H1 (cell line): ENCODE results near the gene EBF3. TPM values are rescaled to one million over a fixed set of nuclear protein-coding genes. Genes with fewer than 3 reads are reported as not detected.

ENCODE experiments used
- CTCF ChIA-PET: fragments of 300-600 bp; sonication (Branson Sonifier 250); formaldehyde crosslinking; loops from one replicate; lab custom pipeline; 2021; ENCODE audit not compliant: partially characterized antibody; lab: Charles Lee
- POLR2A ChIA-PET: fragments of 300-600 bp; sonication (Branson Sonifier 250); formaldehyde crosslinking; loops from one replicate; lab custom pipeline; 2021; ENCODE audit warnings: inconsistent platforms; ENCODE audit not compliant: partially characterized antibody; lab: Charles Lee
- DNase-seq, 2 experiments: peaks; one replicate each; pipeline versions ENCODE4 v3.0.0 to v3.0.0-alpha.2; 2010 to 2022; ENCODE audit warnings: low spot score in 2 of 2, low read depth in 1 of 2, mixed read lengths in 1 of 2
- FAIRE-seq: peaks from 2 replicates; lab custom pipeline; 2011; peaks lifted over from hg19 to GRCh38; lab: Jason Lieb, UNC
- H2AFZ ChIP-seq: 2 replicates; pipeline ENCODE4 v1.8.1; 2012; ENCODE audit warnings: low read length, inconsistent platforms
- H2AK5ac ChIP-seq: 2 replicates; pipeline ENCODE4 v1.6.1; 2013; ENCODE audit warnings: low read depth, low read length
- H2BK120ac ChIP-seq: replicated peaks from 2 replicates; pipeline ENCODE3; 2013; ENCODE audit warnings: low read depth, low read length, inconsistent platforms
- H2BK12ac ChIP-seq: 2 replicates; pipeline ENCODE4 v1.6.1; 2013; ENCODE audit warnings: low read depth, low read length
- H2BK15ac ChIP-seq: 2 replicates; pipeline ENCODE4 v1.6.1; 2013; ENCODE audit warnings: low read length
- H2BK20ac ChIP-seq: 2 replicates; pipeline ENCODE4 v1.6.1; 2013; ENCODE audit warnings: low read length
- H2BK5ac ChIP-seq: 2 replicates; pipeline ENCODE4 v1.6.1; 2013; ENCODE audit warnings: low read depth, low read length
- H3K14ac ChIP-seq: 2 replicates; pipeline ENCODE4 v1.6.1; 2013; ENCODE audit warnings: inconsistent platforms; ENCODE audit not compliant: insufficient read length
- H3K18ac ChIP-seq: 2 replicates; pipeline ENCODE4 v1.6.1; 2013; ENCODE audit warnings: low read length; ENCODE audit errors: extremely low read depth
- H3K23ac ChIP-seq: 2 replicates; pipeline ENCODE4 v1.6.1; 2013; ENCODE audit warnings: inconsistent platforms; ENCODE audit not compliant: insufficient read length
- H3K23me2 ChIP-seq: 2 replicates; pipeline ENCODE4 v1.6.1; 2013; ENCODE audit warnings: low read depth, low read length
- H3K27ac ChIP-seq: 2 replicates; pipeline ENCODE4 v1.6.1; 2011; ENCODE audit warnings: low read depth, low read length, inconsistent platforms
- H3K27me3 ChIP-seq, 4 experiments: replicated peaks in 1 of 4; 1 replicate in 1 of 4; 2 replicates in 3 of 4; pipeline versions ENCODE4 v1.6.1 to v1.8.1; 2011 to 2013; ENCODE audit warnings: low read length in 3 of 4, mild to moderate bottlenecking in 3 of 4, inconsistent platforms in 2 of 4, mixed read lengths in 2 of 4, moderate library complexity in 1 of 4; ENCODE audit not compliant: control insufficient read depth in 3 of 4, insufficient read depth in 3 of 4; ENCODE audit errors: extremely low read depth in 1 of 4
- H3K36me3 ChIP-seq, 4 experiments: 2 replicates each; pipeline versions ENCODE4 v1.6.1 to v1.8.1; 2011 to 2013; ENCODE audit warnings: mild to moderate bottlenecking in 4 of 4, low read length in 3 of 4, moderate library complexity in 2 of 4, control low read depth in 1 of 4, inconsistent platforms in 1 of 4; ENCODE audit not compliant: insufficient read depth in 4 of 4, control insufficient read depth in 2 of 4
- H3K4ac ChIP-seq: replicated peaks from 2 replicates; pipeline ENCODE3; 2013; ENCODE audit warnings: low read length, low read depth, mixed read lengths, inconsistent platforms; ENCODE audit not compliant: insufficient read length
- H3K4me1 ChIP-seq, 4 experiments: replicated peaks in 1 of 4; 1 replicate in 1 of 4; 2 replicates in 3 of 4; pipeline versions ENCODE4 v1.6.1 to v1.8.1; 2011 to 2013; ENCODE audit warnings: low read length in 3 of 4, inconsistent platforms in 2 of 4, mixed read lengths in 1 of 4; ENCODE audit not compliant: insufficient read depth in 4 of 4, control insufficient read depth in 3 of 4
- H3K4me2 ChIP-seq, 2 experiments: 2 replicates each; pipeline versions ENCODE4 v1.6.1 to v1.8.1; 2011 to 2013; ENCODE audit warnings: low read depth in 2 of 2, low read length in 2 of 2, control low read depth in 1 of 2, inconsistent platforms in 1 of 2, mild to moderate bottlenecking in 1 of 2; ENCODE audit not compliant: insufficient read depth in 1 of 2
- H3K4me3 ChIP-seq, 4 experiments: fragments of 200-600, 300-600 bp in 1 of 4; sonication (generic), shearing (Covaris generic), sonication (Bioruptor Twin) in 1 of 4; 2 replicates each; pipeline versions ENCODE4 v1.5.1 to v1.8.1; 2011 to 2016; ENCODE audit warnings: low read length in 4 of 4, low read depth in 3 of 4, control low read depth in 2 of 4, inconsistent platforms in 2 of 4, mild to moderate bottlenecking in 2 of 4, mixed read lengths in 1 of 4, moderate library complexity in 1 of 4; ENCODE audit not compliant: insufficient read depth in 2 of 4; ENCODE audit errors: extremely low read depth in 1 of 4
- H3K56ac ChIP-seq: replicated peaks from 2 replicates; pipeline ENCODE3; 2013; ENCODE audit warnings: low read depth, mild to moderate bottlenecking, mixed read lengths, low read length, inconsistent platforms; ENCODE audit not compliant: insufficient read length
- H3K79me1 ChIP-seq: 2 replicates; pipeline ENCODE4 v1.6.1; 2013; ENCODE audit warnings: low read depth, low read length, control low read depth
- H3K79me2 ChIP-seq, 2 experiments: 2 replicates each; pipeline versions ENCODE4 v1.6.1 to v1.8.1; 2012 to 2013; ENCODE audit warnings: low read length in 2 of 2, mild to moderate bottlenecking in 2 of 2, inconsistent platforms in 1 of 2; ENCODE audit not compliant: insufficient read depth in 2 of 2, control insufficient read depth in 1 of 2
- H3K9ac ChIP-seq, 4 experiments: replicated peaks in 1 of 4; 1 replicate in 1 of 4; 2 replicates in 3 of 4; pipeline versions ENCODE4 v1.6.1 to v1.8.1; 2011 to 2013; ENCODE audit warnings: low read depth in 3 of 4, low read length in 3 of 4, control low read depth in 2 of 4, mild to moderate bottlenecking in 2 of 4, moderate library complexity in 2 of 4, inconsistent platforms in 1 of 4; ENCODE audit errors: extremely low read depth in 1 of 4
- H3K9me3 ChIP-seq, 2 experiments: 2 replicates each; pipeline versions ENCODE4 v1.6.1 to v1.8.1; 2012 to 2013; ENCODE audit warnings: mild to moderate bottlenecking in 2 of 2, moderate library complexity in 2 of 2, control low read depth in 1 of 2, inconsistent platforms in 1 of 2, low read depth in 1 of 2, low read length in 1 of 2, mixed read lengths in 1 of 2; ENCODE audit not compliant: insufficient read depth in 2 of 2
- H4K20me1 ChIP-seq, 2 experiments: replicated peaks in 1 of 2; 2 replicates each; pipeline versions ENCODE3 to v1.8.1; 2011 to 2013; ENCODE audit warnings: inconsistent platforms in 2 of 2, low read length in 2 of 2, mild to moderate bottlenecking in 1 of 2; ENCODE audit not compliant: insufficient read depth in 2 of 2, control insufficient read depth in 1 of 2
- H4K5ac ChIP-seq: 2 replicates; pipeline ENCODE4 v1.6.1; 2013; ENCODE audit warnings: low read length, low read depth, mixed read lengths, inconsistent platforms; ENCODE audit not compliant: insufficient read length
- H4K8ac ChIP-seq: 2 replicates; pipeline ENCODE4 v1.8.0; 2013; ENCODE audit warnings: mild to moderate bottlenecking, moderate library complexity, low read length, inconsistent platforms; ENCODE audit not compliant: insufficient read depth; ENCODE audit errors: extremely low read depth
- H4K91ac ChIP-seq: replicated peaks from 2 replicates; pipeline ENCODE3; 2013; ENCODE audit warnings: low read length, mixed read lengths, inconsistent platforms; ENCODE audit not compliant: insufficient read length
- CBX5 ChIP-seq: fragments of 300-800, 300-1000 bp; sonication (generic); IDR thresholded peaks from 2 replicates; pipeline ENCODE4 v1.7.1; 2016; ENCODE audit warnings: antibody characterized with exemption, low read length, low read depth
- CREB1 ChIP-seq: IDR thresholded peaks from 2 replicates; pipeline ENCODE4 v1.6.1; 2012; ENCODE audit warnings: inconsistent platforms
- EZH2 ChIP-seq: fragments of 200-600 bp; sonication (generic); IDR thresholded peaks from 2 replicates; pipeline ENCODE4 v1.7.1; 2012; ENCODE audit warnings: low read depth, mild to moderate bottlenecking, moderate library complexity, low read length, inconsistent platforms; ENCODE audit not compliant: severe bottlenecking
- GABPA ChIP-seq: IDR thresholded peaks from 2 replicates; pipeline ENCODE4 v1.6.1; 2011; ENCODE audit warnings: mild to moderate bottlenecking, low read length, moderate library complexity, borderline replicate concordance; ENCODE audit not compliant: insufficient read depth
- HDAC2 ChIP-seq, 2 experiments: fragments of 300-600 bp in 1 of 2; sonication (generic) in 1 of 2; IDR thresholded peaks; 2 replicates each; pipeline ENCODE4 v1.6.1; 2011 to 2012; ENCODE audit warnings: low read depth in 2 of 2, low read length in 2 of 2, mild to moderate bottlenecking in 2 of 2, moderate library complexity in 2 of 2, borderline replicate concordance in 1 of 2, inconsistent platforms in 1 of 2
- JUND ChIP-seq: IDR thresholded peaks from 2 replicates; pipeline ENCODE4 v1.6.1; 2011; ENCODE audit warnings: mild to moderate bottlenecking, improper control_type of control experiment, low read length
- KDM4A ChIP-seq: IDR thresholded peaks from one replicate; pipeline ENCODE4 v1.7.1; 2012; ENCODE audit warnings: low read depth, mild to moderate bottlenecking, moderate library complexity, low read length, inconsistent platforms; ENCODE audit not compliant: severe bottlenecking
- PHF8 ChIP-seq: fragments of 200-600 bp; sonication (generic); conservative IDR thresholded peaks from 2 replicates; pipeline ENCODE4 v1.7.1; 2012; ENCODE audit warnings: low read depth, mild to moderate bottlenecking, inconsistent platforms, low read length, moderate library complexity
- SIX5 ChIP-seq: IDR thresholded peaks from 2 replicates; pipeline ENCODE4 v1.6.1; 2011; ENCODE audit warnings: mild to moderate bottlenecking, low read depth, low read length
- SP1 ChIP-seq: IDR thresholded peaks from 2 replicates; pipeline ENCODE4 v1.6.1; 2011; ENCODE audit warnings: low read depth, low read length
- SUZ12 ChIP-seq: fragments of 200-600 bp; sonication (generic); IDR thresholded peaks from 2 replicates; pipeline ENCODE4 v1.6.1; 2012; ENCODE audit warnings: mild to moderate bottlenecking, inconsistent platforms, low read length, moderate library complexity, mixed read lengths
- TAF1 ChIP-seq: IDR thresholded peaks from 2 replicates; pipeline ENCODE4 v1.6.1; 2011; ENCODE audit warnings: mild to moderate bottlenecking, low read depth, low read length
- USF2 ChIP-seq: IDR thresholded peaks from 2 replicates; pipeline ENCODE4 v1.6.1; 2011; ENCODE audit warnings: low read length, improper control_type of control experiment
- YY1 ChIP-seq: IDR thresholded peaks from 2 replicates; pipeline ENCODE4 v1.6.1; 2011; ENCODE audit warnings: low read depth, mild to moderate bottlenecking, low read length
- WGBS, 2 experiments: shearing (Covaris generic) in 1 of 2; methylation state at CpG; one replicate each; pipeline versions ENCODE4 v1.1.6 to v1.1.7; 2013 to 2015; ENCODE audit warnings: low lambda C conversion rate in 2 of 2, mixed read lengths in 2 of 2, inconsistent platforms in 1 of 2, low coverage in 1 of 2, missing lambda C conversion rate in 1 of 2; ENCODE audit not compliant: insufficient replicate concordance in 2 of 2, insufficient coverage in 1 of 2, insufficient read length in 1 of 2; ENCODE audit errors: extremely low coverage in 1 of 2, missing lambda C conversion rate in 1 of 2; 5-methylcytosine and 5-hydroxymethylcytosine counted together
- polyA plus RNA-seq, 7 experiments: library from polyadenylated mRNA; depleted of rRNA in 3 of 7; stranded (reverse) in 5 of 7; unstranded in 2 of 7; fragments of >200 nt in 5 of 7; fragments of 200-250 nt in 2 of 7; gene quantifications; 1 replicate in 5 of 7; 2 replicates in 1 of 7; 4 replicates in 1 of 7; pipeline versions ENCODE4 v1.2.1 to v1.2.3, GENCODE V29; 2011 to 2013; ENCODE audit warnings: missing spikeins in 2 of 7, mixed read lengths in 2 of 7
- total RNA-seq: library from RNA; stranded (reverse); fragmentation: NEBNext Ultra II Directional; extraction: Animal tissue kit (Norgen Biotek cat#: 25700); gene quantifications from 2 replicates; pipeline ENCODE4 v1.2.1, GENCODE V29; 2021

EBF3 gene
- total and polyA plus RNA-seq, 2 of the 8 experiments (the other 6 are each of a cell fraction or from before 2014, with no cell fraction given) = 0.08 to 0.26 TPM

DNA sequence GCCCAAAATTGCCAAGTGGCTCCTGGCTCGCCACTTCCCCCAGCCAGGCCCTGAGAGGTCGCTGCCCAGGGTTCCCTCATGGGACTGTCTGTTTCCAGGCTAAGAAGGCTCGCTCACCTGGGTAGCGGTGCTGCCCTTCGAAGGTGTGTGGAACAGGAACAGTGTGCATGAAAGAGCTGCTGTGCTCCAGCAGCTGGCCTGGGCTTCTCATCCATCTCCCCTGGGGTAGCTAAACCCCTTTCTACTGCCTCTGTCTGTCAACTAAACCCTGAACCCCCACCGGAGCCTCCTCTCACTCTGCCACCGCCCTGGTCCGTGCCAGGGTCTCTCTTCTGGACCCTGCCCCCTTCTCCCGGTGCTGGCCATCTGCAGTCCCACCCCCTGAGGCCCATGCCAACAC lies 152.9 kb downstream of the EBF3 start:
- Histone ChIP-seq H3K4me2 (no peak overlapping the region), H3K36me3 (no peaks in the 10 kb centered on the region), H3K23me2 (no peaks in the 10 kb centered on the region), H3K79me2 (no peaks in the 10 kb centered on the region), H3K14ac (no peak overlapping the region), H2BK15ac (no peak overlapping the region), H3K18ac (no peak overlapping the region), H2BK12ac (no peak overlapping the region), H4K20me1 (no peaks in the 10 kb centered on the region), H4K91ac (no peak overlapping the region), H2AFZ (no peak overlapping the region), H2AK5ac (no peak overlapping the region), H3K4ac (no peak overlapping the region), H3K79me1 (no peaks in the 10 kb centered on the region), H2BK20ac (no peak overlapping the region), H3K9me3 (peaks cover 0 to 5% of the 10 kb centered on the region in 2 experiments; a peak in 1 of 4 replicates), H2BK120ac (no peak overlapping the region), H3K27ac (no peak overlapping the region), H3K4me1 (no peaks in the 10 kb centered on the region), H3K9ac (no peak overlapping the region), H3K27me3 (no peaks in the 10 kb centered on the region), H4K5ac (no peak overlapping the region), H2BK5ac (no peak overlapping the region), H3K56ac (no peak overlapping the region), H3K4me3 (no peak overlapping the region), H4K8ac (no peak overlapping the region; the same call in 1 of the 2 replicates), H3K23ac (no peak overlapping the region)
- ChIA-PET POLR2A (no interaction called here), CTCF (no interaction called here)
- WGBS, 2 experiments = 93% methylated on average over 9 of the region's 9 CpGs; no CpG with 5 or more reads in 1 of the 2 experiments
- DNase-seq = no peak
- FAIRE-seq = no peak
- no peak for TF ChIP-seq TAF1
- TF ChIP-seq SUZ12 = no peak
- no peak for TF ChIP-seq GABPA
- no peak for TF ChIP-seq SIX5
- TF ChIP-seq SP1 = no peak
- TF ChIP-seq CBX5 = no peak
- TF ChIP-seq EZH2 = no peak
- no peak for TF ChIP-seq KDM4A
- no peak for TF ChIP-seq CREB1
- TF ChIP-seq YY1 = no peak
- TF ChIP-seq HDAC2 (IDR thresholded peaks at IDR 0.05; ENCODE audit: borderline replicate concordance in 1 of 2, low read depth in 2 of 2, low read length in 2 of 2) = no peak
- no peak for TF ChIP-seq USF2
- no peak for TF ChIP-seq JUND
- no peak for TF ChIP-seq PHF8
